GM19468 (cell line): ENCODE data around the gene FILIP1L.

Experiments used
- ATAC-seq: cut with Tn5 transposase; IDR thresholded peaks from one replicate; pipeline ENCODE4 v1.9.1; 2021; ENCODE audit warnings: mild to moderate bottlenecking, moderate library complexity, moderate number of reproducible peaks; ENCODE audit not compliant: unreplicated experiment; ENCODE audit errors: extremely low read depth

The FILIP1L gene

DNA sequence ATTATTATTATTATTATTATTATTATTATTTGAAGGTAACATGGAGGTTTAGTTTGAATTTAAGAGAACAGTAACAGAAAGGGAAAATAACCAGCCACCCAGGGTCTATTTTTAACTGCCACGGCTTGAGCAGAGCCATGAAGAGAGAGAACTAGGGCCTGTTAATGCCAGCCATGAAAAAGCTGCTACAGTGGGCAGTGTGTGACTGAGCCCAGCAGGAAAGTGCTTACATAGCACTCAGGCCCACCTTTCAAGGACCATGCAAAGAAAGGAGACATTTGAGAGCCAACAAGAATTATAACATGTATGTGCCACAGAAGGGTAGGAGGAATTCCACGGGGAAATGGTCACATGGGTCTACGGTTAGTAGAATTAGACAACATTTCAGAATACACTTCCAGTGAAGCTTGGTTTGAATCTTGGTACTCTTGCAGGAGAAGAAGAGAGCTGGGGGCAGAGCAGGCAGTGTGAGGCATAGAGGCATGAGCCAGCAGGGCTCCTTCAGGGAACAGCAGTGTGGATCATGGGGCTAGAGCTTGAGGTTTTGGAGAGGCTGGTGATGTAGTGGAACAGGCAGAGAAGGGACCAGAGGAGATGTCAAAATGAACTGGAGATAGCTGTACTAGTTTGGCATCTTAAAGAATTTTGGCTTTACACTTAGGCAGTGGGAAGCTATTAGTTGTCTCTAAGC is 155.9 kb downstream of the FILIP1L start:
- ATAC-seq, result no peak

DNA sequence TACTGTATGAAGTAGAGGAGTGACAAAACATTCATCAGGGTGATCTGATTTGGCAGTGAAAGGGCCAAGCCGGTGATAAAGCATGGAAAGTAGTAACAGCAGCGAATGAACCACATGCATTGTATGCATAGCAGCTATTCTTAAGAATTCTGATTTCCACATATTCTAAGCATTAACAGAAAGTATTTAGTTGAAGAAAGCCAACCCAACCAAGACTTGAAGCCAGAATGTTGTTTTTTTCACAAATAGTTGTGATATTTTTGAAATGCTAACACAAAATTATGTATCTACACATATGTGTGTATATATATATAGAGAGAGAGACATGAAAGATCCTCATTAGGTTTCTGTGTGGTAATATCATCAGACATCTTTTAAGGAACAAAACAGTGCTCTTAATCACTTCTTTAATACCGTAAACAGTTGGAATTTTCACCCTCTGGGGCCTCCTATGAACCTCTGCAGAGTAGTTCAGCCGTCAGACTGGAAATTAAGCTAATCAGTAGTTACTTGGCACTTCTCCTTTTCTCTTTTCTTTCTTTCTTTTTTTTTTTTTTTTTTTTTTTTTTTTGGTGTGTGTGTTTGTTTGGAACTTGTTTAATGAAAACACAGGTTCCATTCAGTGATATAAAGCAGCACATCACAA is 157.0 kb downstream of the FILIP1L start:
- ATAC-seq, result no peak

DNA sequence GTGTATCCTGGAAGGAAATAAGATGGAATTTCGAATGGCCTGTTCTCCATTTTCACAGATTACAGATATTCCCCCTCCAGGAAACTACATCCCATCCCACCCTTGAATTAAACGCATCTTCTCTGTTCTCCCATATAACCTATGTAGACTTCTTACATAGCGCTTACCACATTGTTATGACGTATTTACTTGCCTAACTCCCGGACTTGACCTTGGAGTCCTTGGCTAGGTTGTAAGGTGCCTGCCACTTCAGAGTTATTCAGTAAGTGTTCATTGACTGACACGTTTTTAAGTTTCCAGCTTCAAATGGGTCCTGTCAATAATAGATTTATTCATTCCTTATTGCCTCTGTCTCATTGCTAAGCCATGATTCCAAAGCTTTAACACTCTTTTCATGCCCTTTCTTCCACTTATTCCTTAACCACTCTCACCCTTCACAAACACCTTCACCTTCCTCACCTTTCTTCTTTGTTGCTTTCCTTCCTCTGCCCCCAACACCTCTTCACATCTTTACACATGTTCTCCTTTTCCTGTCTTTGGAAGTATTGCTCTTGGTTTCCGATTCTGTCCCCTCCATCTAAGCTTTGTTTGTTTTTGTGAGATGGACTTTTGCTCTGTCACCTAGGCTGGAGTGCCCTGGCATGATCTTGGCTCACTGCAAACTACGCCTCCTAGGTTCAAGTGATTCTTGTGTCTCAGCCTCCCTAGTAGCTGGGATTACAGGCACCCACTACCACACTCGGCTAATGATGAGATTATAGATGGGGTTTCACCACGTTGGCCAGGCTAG is 158.3 kb downstream of the FILIP1L start:
- ATAC-seq, result no peak

DNA sequence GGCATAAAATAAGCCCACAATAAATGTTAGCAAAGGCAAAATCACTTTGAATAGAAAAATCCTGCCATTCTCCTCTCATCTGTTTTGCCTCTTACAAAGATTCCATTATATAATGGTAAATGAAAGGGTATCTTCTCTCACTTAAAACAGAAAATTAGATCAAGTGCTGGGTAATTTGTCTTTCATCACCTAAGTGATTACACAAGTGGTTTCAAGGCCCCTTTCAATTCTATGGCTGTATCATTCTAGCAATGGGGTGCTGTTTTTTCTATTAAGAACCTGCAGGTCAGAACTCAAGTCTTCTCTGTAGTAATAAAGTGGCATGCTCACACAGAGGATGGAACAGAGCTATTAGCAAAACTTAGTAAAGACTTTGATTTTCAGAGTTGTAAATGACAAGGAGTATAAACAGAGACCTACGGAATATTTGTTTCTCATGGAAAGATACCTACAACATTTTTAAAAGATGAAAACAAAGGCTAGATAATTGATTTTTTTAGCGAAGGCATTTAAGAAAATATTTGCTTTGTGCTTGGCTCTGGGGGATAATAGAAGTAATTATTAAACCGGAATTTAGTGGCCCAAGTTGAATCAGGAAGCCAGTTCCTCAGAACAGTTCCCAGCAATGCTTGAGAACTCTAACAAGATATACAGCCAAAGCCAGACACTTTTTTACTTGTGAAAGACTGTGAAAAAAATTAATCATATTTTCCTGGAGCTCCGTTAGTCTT is 159.2 kb downstream of the FILIP1L start:
- no peak for ATAC-seq

DNA sequence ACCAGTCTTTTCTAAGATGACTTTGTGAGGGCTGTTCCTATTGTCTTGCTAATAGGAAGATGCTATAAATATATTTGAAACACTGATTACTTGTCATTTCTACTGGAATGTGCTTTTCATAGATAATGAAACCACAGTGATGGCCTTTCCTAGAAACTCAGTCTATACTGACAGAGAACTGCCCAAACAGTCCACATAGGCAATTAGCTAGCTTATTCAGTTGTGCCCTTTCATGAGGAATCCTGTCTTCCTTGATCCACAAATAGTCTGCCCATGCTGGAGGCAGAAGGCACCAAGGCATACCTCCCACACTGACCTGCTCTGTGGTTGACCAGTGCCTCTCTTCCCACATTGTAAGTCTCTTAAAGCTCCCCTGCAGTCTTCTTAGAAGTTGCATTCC is 160.7 kb downstream of the FILIP1L start:
- no peak for ATAC-seq

DNA sequence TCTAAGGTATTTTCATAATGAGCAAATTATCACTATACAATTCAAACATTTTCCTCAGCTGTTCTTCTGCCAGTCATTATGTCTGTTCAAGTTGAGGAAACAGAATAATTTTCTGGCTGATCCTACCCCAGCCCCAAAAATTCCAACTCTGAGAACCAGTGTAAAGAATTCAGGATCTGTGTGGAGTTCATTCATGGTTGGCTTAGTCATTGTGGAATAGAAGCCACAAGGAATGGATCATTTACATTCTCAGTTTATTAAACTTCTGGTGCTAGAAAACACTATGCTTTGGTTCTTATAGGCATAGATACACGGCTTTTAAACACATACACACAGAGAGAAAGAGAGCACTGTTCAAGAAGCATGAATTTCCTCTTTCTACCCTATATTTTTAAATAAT is 162.0 kb downstream of the FILIP1L start:
- ATAC-seq, result no peak

DNA sequence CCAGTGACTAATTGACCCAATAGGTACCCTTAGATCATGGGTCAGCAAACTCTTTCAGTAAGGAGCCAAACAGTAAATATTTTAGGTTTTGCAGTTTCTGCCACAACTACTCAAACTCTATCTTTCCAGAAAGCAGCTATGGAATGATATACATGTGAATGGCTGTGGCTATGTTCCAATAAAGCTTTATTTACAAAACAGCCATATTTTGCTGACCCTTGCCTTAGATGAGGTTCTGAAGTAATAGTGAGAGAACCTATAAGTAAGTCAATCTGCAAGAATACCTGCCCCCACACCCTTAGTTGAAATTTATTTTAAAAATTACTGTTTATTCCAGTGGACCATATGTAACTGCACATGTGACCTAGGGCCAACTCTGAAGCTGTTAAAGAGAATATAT is 162.6 kb downstream of the FILIP1L start:
- ATAC-seq, result no peak

DNA sequence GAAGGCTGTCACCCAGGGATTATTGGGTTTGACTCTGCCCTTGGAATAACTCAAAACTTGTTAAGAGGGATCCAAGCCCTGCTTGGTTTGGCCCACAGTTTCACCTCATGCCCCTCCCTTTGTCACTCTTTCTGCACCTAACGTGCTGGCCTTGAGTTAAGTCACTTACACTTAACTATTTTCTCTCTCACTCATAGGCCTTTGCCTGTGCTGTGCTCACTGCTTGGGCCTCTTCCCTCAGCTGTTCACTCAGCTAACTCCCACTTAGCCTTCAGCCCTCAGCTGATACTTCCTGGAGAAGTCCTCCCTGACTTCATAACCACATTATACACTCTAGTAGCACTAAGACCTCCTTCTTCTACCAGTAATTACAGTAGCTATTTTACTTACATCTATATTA is 163.4 kb downstream of the FILIP1L start:
- no peak for ATAC-seq

DNA sequence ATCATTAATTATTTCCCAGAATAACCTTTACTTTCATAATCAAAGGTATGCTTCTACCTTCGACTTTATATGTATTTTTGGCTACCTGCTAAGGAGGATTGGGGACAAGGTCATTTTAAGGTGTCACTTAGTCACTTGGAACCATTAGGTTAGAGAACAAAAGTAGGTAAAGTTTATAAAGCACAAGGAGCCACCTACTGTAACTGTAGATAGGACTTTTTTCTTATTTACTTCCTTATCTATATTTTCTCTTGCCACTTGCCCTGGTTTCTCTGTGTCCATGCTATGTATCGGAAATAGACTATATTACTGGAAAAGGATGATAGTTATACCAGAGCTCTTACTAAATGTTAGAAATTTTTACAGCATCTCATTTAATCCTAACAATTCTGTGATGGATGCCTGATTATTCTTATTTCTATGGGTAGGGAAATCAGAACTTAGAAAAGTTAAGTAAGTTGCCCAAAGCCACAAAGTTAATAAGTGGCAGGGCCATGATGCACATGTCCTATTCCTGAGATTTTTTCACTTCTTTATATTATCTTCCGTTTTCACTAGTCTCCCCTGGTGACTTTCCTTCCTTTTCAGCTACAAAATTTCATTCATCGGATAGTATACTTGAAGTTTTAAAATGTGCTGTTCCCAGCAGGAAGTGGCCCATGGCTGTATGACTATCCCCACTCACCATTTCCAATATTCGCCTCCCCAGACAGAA is 164.2 kb downstream of the FILIP1L start:
- ATAC-seq, result no peak

DNA sequence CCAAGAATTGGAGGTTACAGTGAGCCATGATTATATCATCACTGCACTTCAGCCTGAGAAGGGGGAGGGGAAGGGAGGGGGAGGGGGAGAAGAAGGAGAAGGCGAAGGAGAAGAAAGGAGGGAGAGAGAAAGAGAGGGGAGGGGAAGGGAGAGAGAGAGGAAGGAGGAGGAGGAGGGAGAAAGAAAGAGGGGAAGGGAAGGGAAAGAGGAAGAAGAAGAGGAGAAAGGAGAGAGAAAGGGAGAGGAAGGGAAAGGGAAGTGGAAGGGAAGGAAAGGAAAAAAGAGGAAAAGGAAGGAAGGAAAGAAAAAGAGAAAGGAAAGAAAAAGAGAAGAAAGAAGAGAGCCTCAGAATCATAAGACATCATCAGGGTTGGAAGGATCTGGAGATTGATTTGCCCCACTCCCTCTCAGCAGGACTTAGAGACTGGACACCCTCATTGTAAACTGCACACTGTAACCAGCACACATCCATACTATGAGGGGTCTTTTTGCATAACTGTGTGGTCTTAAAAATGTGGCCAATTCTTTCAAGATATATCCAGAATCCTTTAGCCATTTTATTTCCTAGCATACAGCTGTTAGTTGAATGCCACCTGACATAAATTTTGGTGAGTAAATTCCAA is 165.7 kb downstream of the FILIP1L start:
- no peak for ATAC-seq

DNA sequence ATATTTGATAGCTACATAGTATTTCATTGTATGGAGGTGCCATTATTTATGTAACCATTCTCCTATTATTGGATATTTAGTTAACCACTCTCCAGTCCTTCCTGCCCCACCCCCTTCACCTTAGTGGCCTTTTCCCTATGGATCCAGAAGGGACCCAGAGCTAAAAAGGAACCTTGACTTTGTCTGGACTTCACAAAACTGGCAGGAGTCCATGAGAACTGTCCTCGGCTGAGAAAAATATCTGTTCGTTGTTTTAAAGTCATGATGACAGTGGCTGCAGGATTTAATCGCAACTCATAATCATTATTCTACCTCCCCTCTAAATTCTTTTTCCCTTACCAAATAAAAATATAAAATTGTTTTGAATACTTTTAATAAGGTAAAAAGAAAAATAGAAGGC is 166.9 kb downstream of the FILIP1L start:
- ATAC-seq, result no peak

DNA sequence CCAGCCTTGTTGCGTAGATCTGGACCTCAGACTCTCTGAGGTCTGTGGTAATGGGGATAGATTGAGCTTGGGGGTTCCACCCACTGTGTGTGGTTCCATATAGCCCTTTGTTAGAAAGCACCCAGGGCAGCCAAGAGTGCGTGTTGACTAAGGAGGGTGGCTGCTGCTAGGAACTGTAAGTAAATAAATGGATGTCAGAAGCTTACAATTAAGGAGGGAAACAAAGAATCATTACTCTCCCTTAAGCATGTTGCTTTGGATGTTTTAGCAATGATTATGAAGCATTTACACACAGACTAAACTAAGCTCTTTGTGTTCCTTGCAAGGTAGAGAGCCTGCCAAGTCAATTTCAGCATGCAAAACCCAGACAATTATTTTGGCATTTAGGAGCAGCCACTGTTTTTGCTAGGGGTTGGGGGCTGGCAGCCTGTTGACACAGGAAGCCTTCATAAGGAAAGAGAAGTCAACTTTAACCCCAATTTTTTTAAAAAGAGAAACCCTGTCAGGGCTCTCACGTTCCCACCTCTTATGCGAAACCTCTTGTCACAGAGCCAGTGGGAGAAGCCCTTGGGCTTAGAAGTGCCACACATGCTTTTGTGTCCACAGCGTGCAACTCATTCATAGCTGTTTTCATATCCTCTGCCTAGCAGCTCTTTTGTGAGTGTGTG is 168.8 kb downstream of the FILIP1L start:
- no peak for ATAC-seq

DNA sequence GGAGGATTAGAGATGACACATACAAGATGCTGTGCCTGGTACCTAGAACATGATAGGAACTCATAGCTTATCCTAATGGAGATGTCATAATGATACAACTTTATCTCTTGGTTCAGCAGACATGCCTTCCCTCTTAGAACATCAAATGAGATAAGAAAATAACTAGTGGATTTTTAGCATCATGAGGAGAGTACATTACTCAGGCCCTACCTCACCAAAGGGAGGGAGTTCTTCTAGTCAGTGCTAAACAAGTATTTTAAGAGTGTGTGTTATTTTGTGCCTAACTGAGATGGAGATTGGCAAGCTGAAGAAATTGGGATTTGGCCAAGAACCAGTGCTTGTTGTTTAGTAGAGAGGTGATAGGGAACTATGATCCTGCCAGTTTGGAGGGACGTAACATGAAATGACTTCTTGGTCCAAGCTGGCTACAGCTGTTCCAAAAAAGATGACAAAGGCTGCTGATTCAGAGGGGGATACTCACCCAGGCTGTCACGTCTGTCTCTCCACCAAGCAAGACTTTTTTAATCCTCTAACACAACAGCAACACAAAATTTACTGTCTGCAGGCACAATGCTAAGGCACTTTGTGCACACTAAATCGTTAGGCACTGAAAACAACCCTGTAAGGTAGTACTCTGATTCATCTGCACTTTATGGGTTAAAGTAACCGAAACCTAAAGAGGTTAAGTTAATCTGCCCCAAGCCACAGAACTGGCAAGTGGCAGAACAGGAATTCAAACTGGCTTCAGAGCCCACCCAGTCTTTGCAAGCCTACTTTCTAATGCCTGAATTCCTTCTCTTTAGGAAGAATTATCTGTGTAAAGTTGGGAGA is 170.2 kb downstream of the FILIP1L start:
- ATAC-seq, result no peak

DNA sequence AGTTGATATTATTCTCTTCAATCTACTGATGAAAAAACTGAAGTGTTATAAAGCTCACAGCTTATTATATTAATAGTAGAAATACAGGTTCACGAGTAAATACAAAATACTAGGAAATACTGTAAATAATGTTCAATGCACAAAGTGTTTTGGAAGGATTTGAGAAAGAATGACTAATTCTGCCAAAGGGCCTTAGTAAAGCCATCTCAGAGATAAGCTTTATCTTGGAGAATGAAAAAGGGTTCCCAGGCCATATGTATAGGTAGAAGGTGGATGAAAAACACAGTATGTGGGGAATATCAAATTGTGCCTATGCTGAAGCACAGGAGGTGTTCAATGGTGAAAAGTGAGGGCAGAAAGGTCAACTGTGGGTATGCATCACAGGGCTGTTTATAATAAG is 173.1 kb downstream of the FILIP1L start:
- no peak for ATAC-seq

DNA sequence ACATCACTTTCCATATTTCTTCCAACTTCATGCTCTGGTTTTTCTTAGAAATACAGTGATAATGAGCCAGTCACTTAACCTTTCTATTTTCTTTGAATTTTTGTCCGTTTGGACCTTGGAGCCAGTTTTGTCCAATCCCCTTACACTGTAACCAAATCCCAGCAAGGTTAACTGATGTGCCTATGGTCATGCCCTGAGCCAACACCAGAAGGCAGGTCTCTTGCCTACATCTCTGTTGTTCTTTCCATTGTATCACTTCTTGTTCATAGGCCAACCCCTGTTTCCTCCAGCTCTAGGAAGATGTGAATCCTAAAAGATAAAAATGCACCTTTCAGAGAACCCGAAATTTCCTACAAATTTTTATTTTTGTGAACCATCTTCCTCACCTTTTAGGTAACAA is 174.0 kb downstream of the FILIP1L start:
- ATAC-seq, result no peak

DNA sequence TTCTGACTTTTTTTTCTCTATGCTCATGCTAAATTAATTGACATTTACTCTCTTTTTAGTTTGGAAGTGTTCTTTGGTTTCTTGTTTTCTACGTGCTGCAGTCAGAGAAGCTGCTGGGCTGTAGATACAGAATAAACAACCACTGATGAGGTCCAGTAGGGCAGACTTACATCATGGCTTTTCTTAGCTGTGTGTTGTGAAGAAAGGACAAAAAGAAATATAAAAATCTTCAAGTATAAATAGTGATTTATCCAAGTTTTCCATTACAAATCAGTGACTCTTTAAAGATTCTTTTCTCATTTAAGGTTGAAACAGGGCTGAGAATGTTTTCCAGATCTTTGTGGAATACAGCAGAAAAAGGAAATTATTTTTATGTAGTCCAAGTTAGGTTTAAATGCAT is 174.4 kb downstream of the FILIP1L start:
- ATAC-seq, result no peak

DNA sequence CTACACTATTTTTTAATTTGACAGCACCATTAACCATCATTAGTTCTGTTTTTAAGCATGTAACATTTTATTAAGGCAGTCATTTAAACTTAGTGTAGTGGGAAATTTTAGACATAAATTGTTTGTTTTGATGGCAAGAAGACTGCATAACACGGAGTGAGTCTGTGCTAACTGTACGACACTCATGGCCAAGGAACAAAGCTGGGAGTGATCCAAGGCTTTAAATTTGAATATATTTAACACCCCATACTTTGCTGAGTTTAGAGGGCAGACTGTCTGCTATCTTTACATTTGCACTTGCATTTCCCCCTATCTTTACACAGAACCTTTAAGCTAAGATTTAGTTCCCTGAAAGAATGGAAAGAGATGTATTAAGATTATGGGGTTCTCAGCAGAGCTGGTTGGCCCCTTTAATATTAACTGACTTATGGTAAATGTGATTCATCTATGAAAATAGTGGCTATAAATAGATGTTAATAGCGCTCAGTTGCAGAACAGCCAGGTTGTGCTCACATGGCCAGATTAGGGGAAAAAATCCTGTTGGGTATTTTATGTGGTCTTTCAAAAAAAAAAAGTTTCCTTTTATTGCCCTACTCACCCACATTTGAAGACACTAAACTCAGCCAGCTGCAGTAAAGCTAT is 175.9 kb downstream of the FILIP1L start:
- ATAC-seq, result no peak
